ENCODE results near the gene TSPAN1.
A peak's percentile ranks its signal among the peaks of the same experiment; 100 is the strongest.
"Not testable (repeated sequence)": the region's sequence is repeated elsewhere in the genome, so short reads cannot be mapped to it uniquely, and the experiment has no call there.

The TSPAN1 gene

DNA sequence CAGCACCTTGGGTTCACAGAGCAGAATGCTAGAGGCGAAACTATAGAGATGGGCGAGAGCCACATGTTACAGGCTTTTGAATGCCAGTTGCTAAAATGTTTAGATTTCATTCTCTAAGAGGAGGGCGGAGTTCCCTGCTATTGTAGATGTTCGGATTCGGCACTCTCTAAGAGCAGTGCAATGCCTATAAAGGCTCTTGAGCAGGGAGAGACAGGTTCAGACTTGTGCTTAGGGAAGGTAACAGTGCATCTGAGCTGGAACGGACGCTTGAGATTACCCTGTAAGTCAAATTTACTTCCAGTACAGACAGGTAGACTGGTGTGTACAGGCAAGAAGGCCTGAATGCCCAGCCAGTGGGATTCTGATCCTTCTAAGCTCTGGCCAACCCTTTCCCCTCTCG lies 43.6 kb downstream of the TSPAN1 start:
- DNase-seq (ENCODE audit: low read depth in 2 of 2) = no peak

DNA sequence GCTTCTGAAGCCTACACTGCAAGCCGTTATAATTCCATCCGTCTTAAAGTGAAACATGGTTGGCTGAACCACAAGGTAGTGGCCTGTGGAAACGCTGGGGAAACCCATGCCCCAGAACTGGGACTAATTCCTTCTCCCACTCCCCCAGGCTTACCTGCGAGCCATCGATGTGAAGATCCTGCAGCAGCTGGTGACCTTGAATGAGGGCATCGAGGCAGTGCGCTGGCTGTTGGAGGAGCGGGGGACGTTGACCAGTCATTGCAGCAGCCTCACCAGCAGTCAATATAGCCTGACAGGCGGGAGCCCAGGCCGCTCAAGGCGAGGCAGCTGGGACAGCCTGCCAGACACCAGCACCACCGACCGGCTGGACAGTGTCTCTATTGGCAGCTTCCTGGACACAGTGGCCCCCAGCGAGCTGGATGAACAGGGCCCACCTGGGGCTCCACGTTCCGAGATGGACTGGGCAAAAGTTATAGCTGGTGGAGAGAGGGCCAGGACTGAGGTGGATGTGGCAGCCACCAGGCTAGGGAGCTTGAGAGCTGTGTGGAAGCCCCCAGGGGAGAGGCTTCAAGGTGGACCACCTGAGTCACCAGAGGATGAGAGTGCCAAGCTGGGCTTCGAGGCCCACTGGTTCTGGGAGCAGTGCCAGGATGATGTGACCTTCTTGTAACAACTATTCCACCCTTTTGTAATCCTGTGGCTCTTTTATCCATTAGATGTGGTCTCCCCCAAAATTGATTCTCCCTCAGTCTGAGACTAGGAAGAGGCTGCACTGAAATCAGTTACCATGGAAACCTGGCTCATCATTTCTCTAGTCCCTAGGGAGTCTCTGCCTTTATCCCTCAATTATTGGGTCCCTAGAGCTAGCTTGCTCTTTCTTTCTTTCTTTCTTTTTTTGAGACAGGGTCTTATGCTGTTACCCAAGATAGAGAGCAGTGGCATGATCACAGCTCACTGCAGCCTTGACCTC lies 44.9 kb downstream of the TSPAN1 start:
- DNase-seq (ENCODE audit: low read depth in 2 of 2) = no peak

DNA sequence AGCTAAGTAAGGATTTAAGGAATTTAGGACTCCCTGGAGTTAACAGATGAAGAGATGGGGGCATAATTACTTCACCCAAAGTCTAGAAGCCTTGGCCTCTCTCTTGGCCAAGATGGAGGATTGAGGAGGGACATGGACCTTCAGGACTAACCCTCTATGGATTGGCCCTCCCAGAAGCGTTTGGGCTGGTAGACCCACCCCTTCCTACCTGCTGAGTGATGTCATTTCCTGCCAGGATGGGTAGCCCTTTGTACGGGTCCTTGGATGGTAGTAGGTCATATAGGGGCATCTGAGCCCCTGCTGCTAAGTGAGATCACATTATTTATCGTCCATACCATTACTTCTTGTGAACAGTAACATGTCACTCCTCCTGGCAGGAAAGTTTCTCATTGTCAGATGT lies 45.9 kb downstream of the TSPAN1 start:
- DNase-seq (ENCODE audit: low read depth in 2 of 2) = no peak

DNA sequence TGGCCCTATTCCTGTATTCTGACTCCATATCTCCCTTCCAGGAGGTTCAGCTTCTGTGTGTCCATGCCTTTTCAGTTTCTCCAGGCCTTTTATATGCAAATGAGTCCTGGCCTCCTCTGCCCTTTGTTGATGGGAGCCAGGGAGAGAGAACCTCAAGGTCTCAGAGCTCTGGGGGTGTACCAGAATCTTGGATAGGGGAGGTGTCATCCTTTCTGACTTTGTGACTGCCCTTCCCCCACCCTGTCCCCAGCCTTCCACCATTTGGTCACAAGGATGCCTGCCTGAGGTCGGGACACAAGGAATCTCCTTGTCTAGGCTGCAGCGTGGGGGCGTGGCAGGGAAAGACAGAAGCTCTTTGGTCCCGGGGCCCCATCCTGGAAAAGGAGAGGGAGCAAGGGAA lies 46.9 kb downstream of the TSPAN1 start:
- no peak for DNase-seq (ENCODE audit: low read depth in 2 of 2)

DNA sequence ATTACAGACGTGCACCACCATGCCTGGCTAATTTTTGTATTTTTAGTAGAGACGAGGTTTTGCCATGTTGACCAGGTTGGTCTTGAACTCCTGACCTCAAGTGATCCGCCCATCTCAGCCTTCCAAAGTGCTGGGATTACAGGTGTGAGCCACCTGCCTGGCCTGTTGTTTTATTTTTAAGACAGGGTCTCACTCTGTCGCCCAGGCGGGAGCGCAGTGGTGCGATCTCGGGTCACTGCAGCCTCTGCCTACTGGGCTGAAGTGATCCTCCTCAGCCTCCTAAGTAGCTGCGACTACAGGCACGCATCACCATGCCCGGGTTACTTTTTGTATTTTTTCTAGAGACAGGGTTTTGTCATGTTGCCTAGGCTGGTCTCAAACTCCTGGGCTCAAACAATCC lies 48.2 kb downstream of the TSPAN1 start:
- not testable (repeated sequence) for DNase-seq (ENCODE audit: low read depth in 2 of 2)

GRCh38 chr1:46223472-46223943 lies 48.6 kb downstream of the TSPAN1 start:
- DNase-seq (ENCODE audit: low read depth in 2 of 2) = peak; percentile 45 to 56

DNA sequence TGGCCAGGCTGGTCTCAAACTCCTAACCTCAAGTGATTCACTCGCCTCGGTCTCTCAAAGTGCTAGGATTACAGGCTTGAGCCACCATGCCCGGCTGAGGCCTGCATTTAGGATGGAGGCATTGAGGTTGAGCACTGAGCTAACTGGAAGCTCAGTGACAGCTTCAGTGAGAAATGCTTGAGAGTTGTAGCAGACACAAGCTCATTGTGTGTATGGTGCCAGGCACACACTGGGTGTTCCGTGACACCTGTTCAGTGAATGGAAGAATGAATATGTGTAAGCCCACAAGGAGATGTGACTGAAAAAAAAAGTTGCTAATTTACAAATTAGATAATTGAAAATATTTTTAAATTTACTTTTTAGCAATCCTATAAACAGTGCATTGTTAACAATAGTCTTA lies 50.1 kb downstream of the TSPAN1 start:
- DNase-seq (ENCODE audit: low read depth in 2 of 2) = no peak

GRCh38 chr1:46231231-46231630 lies 56.3 kb downstream of the TSPAN1 start:
- DNase-seq (ENCODE audit: low read depth in 2 of 2) = not testable (repeated sequence)
